NCI-H526 treated with DMSO at 0.1 percent for 48 hours (cell line): ENCODE measurements around the gene MYO5B.
"Not testable (repeated sequence)": the region's sequence is repeated elsewhere in the genome, so short reads cannot be mapped to it uniquely, and the experiment has no call there.

ENCODE experiments used
- DNase-seq: peaks from one replicate; lab custom pipeline; 2025; lab: John Stamatoyannopoulos, UW

MYO5B gene

DNA sequence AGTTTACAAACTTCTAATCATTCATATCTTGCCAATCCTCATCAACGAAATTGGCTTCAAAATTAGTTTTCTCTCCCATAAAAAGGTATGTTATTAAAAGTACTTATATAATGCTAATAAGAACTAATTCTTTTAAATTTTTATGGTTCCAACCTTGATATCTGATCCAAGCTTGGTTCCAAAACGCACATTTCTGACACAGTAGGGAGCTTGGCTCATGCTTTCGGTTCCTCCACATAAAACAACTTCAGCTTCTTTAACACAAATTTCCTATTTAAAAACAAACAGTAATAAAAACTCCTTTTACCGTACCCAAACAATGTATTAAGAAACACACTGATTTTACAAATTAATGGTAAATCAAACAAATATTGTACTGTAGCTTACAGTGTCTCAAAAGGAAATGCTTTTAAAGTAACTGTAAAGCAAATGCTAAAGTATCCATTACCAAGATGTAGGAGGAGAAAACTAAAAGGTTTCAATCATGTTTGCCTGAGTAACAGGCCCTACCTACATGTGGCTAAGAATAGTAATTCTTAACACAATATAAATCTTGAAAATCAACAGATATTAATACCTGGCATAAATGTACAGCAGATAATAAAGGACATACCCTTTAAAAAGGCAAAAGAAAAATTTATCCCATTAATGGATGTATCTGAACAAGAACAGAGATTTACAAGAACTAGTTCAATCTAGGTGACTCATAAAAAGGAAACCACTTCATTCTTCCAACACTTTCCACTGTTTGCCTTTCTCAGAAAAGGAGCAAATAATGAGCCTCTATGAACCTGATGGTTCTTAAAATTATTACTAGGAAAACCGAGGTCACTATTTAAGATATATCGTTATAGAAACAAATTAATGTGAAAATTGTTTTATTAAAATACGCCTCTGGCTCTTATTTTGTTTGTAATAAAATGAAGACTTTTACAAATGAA is 399.1 kb downstream of the MYO5B start:
- DNase-seq, result no peak

DNA sequence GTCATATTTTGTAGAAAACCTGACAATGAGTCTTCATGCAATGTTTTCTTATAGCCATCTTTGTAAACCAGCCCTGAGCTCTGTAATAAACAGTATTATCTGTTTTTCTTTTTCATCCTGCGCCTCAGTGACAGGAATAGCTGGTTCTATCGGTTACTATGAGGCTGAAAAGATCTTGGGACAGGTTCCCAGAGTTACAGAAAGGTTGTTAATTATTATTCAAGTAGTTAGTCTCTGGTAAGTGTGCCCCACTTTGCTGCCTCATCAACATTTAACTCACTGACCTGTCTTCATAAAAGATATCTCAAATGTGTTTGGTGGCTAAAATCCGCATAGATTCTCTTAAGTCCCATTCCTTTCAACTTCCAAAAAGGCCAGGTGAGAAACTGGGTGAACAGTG is 400.2 kb downstream of the MYO5B start:
- no peak for DNase-seq

DNA sequence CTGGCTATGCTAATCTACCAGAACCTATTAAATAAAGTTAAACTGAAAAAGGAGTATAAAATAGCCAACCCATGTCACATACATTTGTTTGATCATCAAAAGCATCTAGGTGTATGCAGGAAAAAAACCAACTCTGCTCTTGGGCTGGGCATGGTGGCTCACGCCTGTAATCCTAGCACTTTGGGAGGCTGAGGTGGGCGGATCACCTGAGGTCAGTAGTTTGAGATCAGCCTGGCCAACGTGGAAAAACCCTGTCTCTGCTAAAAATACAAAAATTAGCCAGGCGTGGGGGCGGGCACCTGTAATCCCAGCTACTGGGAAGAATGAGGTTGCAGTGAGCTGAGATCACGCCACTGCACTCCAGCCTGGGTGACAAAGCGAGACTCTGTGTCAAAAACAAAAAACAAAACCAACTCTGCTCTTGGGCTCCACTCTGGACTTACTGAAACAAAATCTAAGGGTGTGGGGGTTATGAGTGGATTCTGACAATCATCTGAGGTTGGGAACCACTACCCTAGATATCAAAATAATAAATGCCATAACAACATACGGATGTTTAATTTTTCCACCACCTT is 405.3 kb downstream of the MYO5B start:
- not testable (repeated sequence) for DNase-seq

- DNase-seq, result no peak
Measured at GRCh38 chr18:49788327-49788898, 406.5 kb downstream of the MYO5B start.

- no peak for DNase-seq
Measured at GRCh38 chr18:49786019-49786720, 408.8 kb downstream of the MYO5B start.

- no peak for DNase-seq
Measured at GRCh38 chr18:49784427-49785185, 410.3 kb downstream of the MYO5B start.

- not testable (repeated sequence) for DNase-seq
Measured at GRCh38 chr18:49783631-49784030, 411.3 kb downstream of the MYO5B start.

GRCh38 chr18:49778826-49779465 is 416.0 kb downstream of the MYO5B start:
- no peak for DNase-seq
